Fibroblast of villous mesenchyme (primary cell): ENCODE measurements around the gene MAOB. TPM values are rescaled to one million over a fixed set of nuclear protein-coding genes. Genes with fewer than 3 reads are reported as not detected.
A peak's percentile ranks its signal among the peaks of the same experiment; 100 is the strongest.

Experiments used
- DNase-seq: peaks from one replicate; pipeline ENCODE4 v3.0.0-alpha.2; 2010; ENCODE audit warnings: low read depth
- H3K4me3 ChIP-seq: 2 replicates; pipeline ENCODE4 v1.5.1; 2011; ENCODE audit warnings: low read depth, mild to moderate bottlenecking, low read length
- CTCF ChIP-seq: IDR thresholded peaks from 2 replicates; pipeline ENCODE4 v1.5.1; 2012; ENCODE audit warnings: low read depth, mild to moderate bottlenecking, low read length; ENCODE audit not compliant: insufficient read depth
- total RNA-seq: library from RNA; depleted of rRNA; stranded (reverse); fragments of >200 nt; gene quantifications from 2 replicates; pipeline ENCODE4 v1.2.3, GENCODE V29; 2012

The MAOB gene
- total RNA-seq, 1 donor: 0.43 TPM

GRCh38 chrX:43815209-43815608 is 67.0 kb downstream of the MAOB start:
- no peak overlapping the region for H3K4me3 ChIP-seq
- no peak for TF ChIP-seq CTCF
- DNase-seq: no peak

GRCh38 chrX:43813898-43814297 is 68.4 kb downstream of the MAOB start:
- no peak overlapping the region for H3K4me3 ChIP-seq
- DNase-seq: peak; percentile 10
- peak; percentile 15 for TF ChIP-seq CTCF

- no peak for TF ChIP-seq CTCF
- H3K4me3 ChIP-seq: no peak overlapping the region
- DNase-seq: no peak
Measured at GRCh38 chrX:43813319-43813718, 68.9 kb downstream of the MAOB start.

- DNase-seq: peak; percentile 38
- TF ChIP-seq CTCF: no peak
- H3K4me3 ChIP-seq: no peak overlapping the region
Measured at GRCh38 chrX:43809463-43809862, 72.8 kb downstream of the MAOB start.

- H3K4me3 ChIP-seq: no peak overlapping the region
- no peak for DNase-seq
- TF ChIP-seq CTCF: no peak
Measured at GRCh38 chrX:43808231-43808630, 74.0 kb downstream of the MAOB start.

GRCh38 chrX:43805579-43805978 is 76.7 kb downstream of the MAOB start:
- DNase-seq: no peak
- TF ChIP-seq CTCF: no peak
- no peak overlapping the region for H3K4me3 ChIP-seq

- no peak overlapping the region for H3K4me3 ChIP-seq
- no peak for TF ChIP-seq CTCF
- no peak for DNase-seq
Measured at GRCh38 chrX:43804021-43804420, 78.2 kb downstream of the MAOB start.
